KMS-11 (cell line): ENCODE measurements around the gene GSG1L2.

Experiments
- H2AFZ ChIP-seq: fragments of 200-600 bp; sonication (generic); 2 replicates; pipeline ENCODE4 v1.6.1; 2016; ENCODE audit warnings: antibody characterized with exemption, mixed run types, low read depth
- H3K27ac ChIP-seq: fragments of 200-600 bp; sonication (generic); 2 replicates; pipeline ENCODE4 v1.6.1; 2016; ENCODE audit warnings: mild to moderate bottlenecking, mixed run types
- H3K27me3 ChIP-seq: fragments of 200-600 bp; sonication (generic); 2 replicates; pipeline ENCODE4 v1.6.1; 2017; ENCODE audit warnings: mild to moderate bottlenecking, low read depth, mixed run types, moderate library complexity; ENCODE audit not compliant: insufficient read depth
- H3K36me3 ChIP-seq: fragments of 200-600 bp; sonication (generic); 2 replicates; pipeline ENCODE4 v1.6.1; 2017; ENCODE audit warnings: mild to moderate bottlenecking, mixed run types; ENCODE audit not compliant: insufficient read depth
- H3K4me1 ChIP-seq: fragments of 200-600 bp; sonication (generic); 2 replicates; pipeline ENCODE4 v1.6.1; 2016; ENCODE audit warnings: mild to moderate bottlenecking, low read depth, mixed run types; ENCODE audit not compliant: poor library complexity, severe bottlenecking
- H3K4me2 ChIP-seq: fragments of 200-600 bp; sonication (generic); 2 replicates; pipeline ENCODE4 v1.7.0; 2016; ENCODE audit warnings: mild to moderate bottlenecking, mixed run types
- H3K4me3 ChIP-seq: fragments of 200-600 bp; sonication (generic); IDR thresholded peaks from 2 replicates; pipeline ENCODE4 v1.6.1; 2017; ENCODE audit warnings: low read depth, low read length, mixed read lengths; ENCODE audit not compliant: insufficient read depth
- H3K79me2 ChIP-seq: fragments of 200-600 bp; sonication (generic); 2 replicates; pipeline ENCODE4 v1.6.1; 2016; ENCODE audit warnings: low read depth, mixed run types; ENCODE audit not compliant: insufficient read depth
- H3K9ac ChIP-seq: fragments of 200-600 bp; sonication (generic); 2 replicates; pipeline ENCODE4 v1.6.1; 2016; ENCODE audit warnings: mild to moderate bottlenecking, mixed run types
- H4K20me1 ChIP-seq: fragments of 200-600 bp; sonication (generic); 2 replicates; pipeline ENCODE4 v1.6.1; 2016; ENCODE audit warnings: mild to moderate bottlenecking, mixed run types; ENCODE audit not compliant: insufficient read depth
- CTCF ChIP-seq: fragments of 200-600 bp; sonication (generic); conservative IDR thresholded peaks from 2 replicates; pipeline ENCODE4 v1.6.1; 2017; ENCODE audit warnings: low read depth, mild to moderate bottlenecking, antibody characterized with exemption, low read length, moderate library complexity, mixed read lengths

The GSG1L2 gene

GRCh38 chr17:9824797-9825338 lies 3.0 kb upstream of the GSG1L2 start:
- TF ChIP-seq CTCF, result no peak
- no peaks in the 10 kb centered on the region for H3K4me1 ChIP-seq
- no peak overlapping the region for H3K4me2 ChIP-seq
- H3K4me3 ChIP-seq, result no peak overlapping the region
- no peaks in the 10 kb centered on the region for H4K20me1 ChIP-seq
- H3K36me3 ChIP-seq, result no peaks in the 10 kb centered on the region
- H3K27ac ChIP-seq, result no peak overlapping the region
- no peaks in the 10 kb centered on the region for H3K79me2 ChIP-seq
- no peaks in the 10 kb centered on the region for H3K27me3 ChIP-seq
- no peak overlapping the region for H2AFZ ChIP-seq
- H3K9ac ChIP-seq, result no peak overlapping the region

DNA sequence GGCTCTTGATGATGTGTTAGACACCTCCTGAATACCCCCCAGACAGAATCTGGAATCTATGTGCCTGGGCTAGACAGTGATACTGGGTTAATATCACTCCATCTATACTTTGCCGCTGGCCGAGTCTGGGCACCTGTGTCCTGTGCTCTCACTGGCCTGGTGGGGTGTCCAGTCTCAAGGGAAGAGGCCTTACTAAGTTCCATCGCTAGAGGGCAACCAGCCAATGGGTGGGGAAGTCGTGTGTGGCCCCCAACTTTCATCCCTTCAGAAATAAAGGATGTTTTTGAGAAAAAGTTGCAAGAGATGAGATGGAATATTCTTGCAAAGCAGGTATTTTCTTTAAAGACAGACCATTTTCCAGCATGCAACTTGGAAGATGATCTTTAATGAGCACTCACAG lies 2.2 kb upstream of the GSG1L2 start:
- no peaks in the 10 kb centered on the region for H3K4me1 ChIP-seq

GRCh38 chr17:9820448-9820847 lies 1.4 kb downstream of the GSG1L2 start:
- no peak overlapping the region for H3K4me3 ChIP-seq
- H3K4me2 ChIP-seq, result no peak overlapping the region
- H3K27ac ChIP-seq, result no peak overlapping the region
- H4K20me1 ChIP-seq, result no peaks in the 10 kb centered on the region
- TF ChIP-seq CTCF, result no peak
- H3K4me1 ChIP-seq, result no peaks in the 10 kb centered on the region
- H3K9ac ChIP-seq, result no peak overlapping the region
- no peaks in the 10 kb centered on the region for H3K79me2 ChIP-seq
- no peaks in the 10 kb centered on the region for H3K36me3 ChIP-seq
- H3K27me3 ChIP-seq, result no peaks in the 10 kb centered on the region
- H2AFZ ChIP-seq, result no peak overlapping the region

More for the DNA sequence above, 2.2 kb upstream of the GSG1L2 start:
- Histone ChIP-seq H2AFZ (no peak overlapping the region), H3K79me2 (no peaks in the 10 kb centered on the region), H3K36me3 (no peaks in the 10 kb centered on the region), H3K27me3 (no peaks in the 10 kb centered on the region), H3K27ac (no peak overlapping the region), H3K4me3 (no peak overlapping the region), H3K4me2 (no peak overlapping the region), H4K20me1 (no peaks in the 10 kb centered on the region), H3K9ac (no peak overlapping the region)
- no peak for TF ChIP-seq CTCF

DNA sequence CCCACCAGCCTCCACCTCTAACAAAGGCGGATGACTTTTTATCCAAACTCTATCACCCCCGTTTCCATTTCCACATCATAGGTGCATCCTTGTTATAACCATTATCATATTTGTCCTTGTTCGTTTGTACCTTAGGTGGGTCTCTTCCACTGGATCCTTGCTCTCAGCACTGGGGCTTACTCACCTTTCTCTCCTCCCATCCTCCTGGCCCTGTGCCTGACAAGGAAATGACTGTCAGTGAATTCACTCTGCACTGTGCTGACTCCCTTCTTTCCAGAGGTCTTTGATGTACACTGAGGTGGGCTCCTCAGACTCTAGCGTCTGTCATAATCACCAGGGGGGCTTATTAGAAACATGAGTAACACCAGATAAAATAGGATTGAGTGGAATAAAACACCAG lies 3.1 kb downstream of the GSG1L2 start:
- H3K9ac ChIP-seq, result no peak overlapping the region
- no peaks in the 10 kb centered on the region for H3K79me2 ChIP-seq
- no peak overlapping the region for H3K4me3 ChIP-seq
- no peak overlapping the region for H3K27ac ChIP-seq
- H2AFZ ChIP-seq, result no peak overlapping the region
- H3K4me2 ChIP-seq, result no peak overlapping the region
- H3K4me1 ChIP-seq, result no peaks in the 10 kb centered on the region
- TF ChIP-seq CTCF, result no peak
- no peaks in the 10 kb centered on the region for H3K36me3 ChIP-seq
- no peaks in the 10 kb centered on the region for H3K27me3 ChIP-seq
- no peaks in the 10 kb centered on the region for H4K20me1 ChIP-seq
